Gastroesophageal sphincter (tissue), 4 donors: ENCODE results near the gene MRPL47. TPM values are rescaled to one million over a fixed set of nuclear protein-coding genes. Genes with fewer than 3 reads are reported as not detected.

ENCODE experiments used
- ATAC-seq: fragments of 150-250 bp; one replicate; pipeline ENCODE4 v1.9.1; 2016; ENCODE audit warnings: mild to moderate bottlenecking, moderate library complexity
- H3K27ac ChIP-seq, 4 donors: fragments of 200-600 bp; sonication (generic) in 3 of 4; 1 replicate in 3 of 4; 2 replicates in 1 of 4; pipeline ENCODE4 v1.5.1; 2016 to 2019
- H3K27me3 ChIP-seq: fragments of 200-600 bp; sonication (generic); one replicate; pipeline ENCODE4 v1.5.1; 2019
- H3K36me3 ChIP-seq, 2 donors: fragments of 200-600 bp; sonication (generic); one replicate each; pipeline ENCODE4 v1.5.1; 2019; ENCODE audit warnings: control low read depth in 1 of 2
- H3K4me1 ChIP-seq, 3 donors: fragments of 200-600 bp; sonication (generic); 1 replicate in 2 of 3; 2 replicates in 1 of 3; pipeline ENCODE4 v1.5.1; 2016 to 2019; ENCODE audit warnings: control low read depth in 2 of 3
- H3K4me3 ChIP-seq, 2 donors: fragments of 200-600 bp; sonication (generic); one replicate each; pipeline ENCODE4 v1.5.1; 2019; ENCODE audit warnings: mild to moderate bottlenecking in 1 of 2, moderate library complexity in 1 of 2
- H3K9me3 ChIP-seq, 3 donors: fragments of 200-600 bp; sonication (generic); one replicate each; pipeline ENCODE4 v1.5.1; 2017 to 2019; ENCODE audit warnings: control low read depth in 2 of 3
- CTCF ChIP-seq, 4 experiments: fragments of 200-600 bp in 2 of 4; fragments of 450-650 bp in 2 of 4; sonication (generic) in 1 of 4; IDR thresholded peaks; one replicate each; pipeline ENCODE4 v1.5.1; 2017 to 2019; ENCODE audit warnings: antibody characterized with exemption in 4 of 4, mild to moderate bottlenecking in 2 of 4, moderate library complexity in 2 of 4
- EP300 ChIP-seq: sonication (generic); formaldehyde crosslinking; IDR thresholded peaks from one replicate; pipeline ENCODE4 v1.6.1; 2017; ENCODE audit warnings: antibody characterized with exemption, mild to moderate bottlenecking
- POLR2A ChIP-seq, 2 donors: fragments of 450-650 bp; IDR thresholded peaks; one replicate each; pipeline ENCODE4 v1.6.1; 2017; ENCODE audit warnings: antibody characterized with exemption in 2 of 2, mild to moderate bottlenecking in 2 of 2, moderate library complexity in 1 of 2
- POLR2AphosphoS5 ChIP-seq: sonication (generic); formaldehyde crosslinking; IDR thresholded peaks from one replicate; pipeline ENCODE4 v1.6.1; 2017; ENCODE audit warnings: antibody characterized with exemption
- WGBS, 2 donors: methylation state at CpG; one replicate each; pipeline ENCODE4 v1.1.5; 2018; ENCODE audit warnings: low coverage in 1 of 2; 5-methylcytosine and 5-hydroxymethylcytosine counted together
- total RNA-seq, 4 donors: library from RNA; depleted of rRNA; stranded (reverse); fragments of >200 nt; gene quantifications; one replicate each; pipeline ENCODE4 v1.1.0, GENCODE V29; 2016

Gene MRPL47
- total RNA-seq, 4 donors from 2014 or later, result 20.1 to 32.3 (median 24.8) TPM

- Histone ChIP-seq H3K27me3 (no peaks in the 10 kb centered on the region), H3K4me3 (peak overlapping the region; percentile 48 to 96), H3K27ac (peak overlapping the region; percentile 22 to 93 (median 88)), H3K4me1 (peaks cover 0 to 25% (median 0%) of the 10 kb centered on the region in 3 donors), H3K36me3 (no peaks in the 10 kb centered on the region), H3K9me3 (no peaks in the 10 kb centered on the region)
- peak; percentile 50 for ATAC-seq
- 0% methylated on average over 1 to 3 of the region's 40 CpGs for WGBS, 2 donors
- TF ChIP-seq CTCF (IDR thresholded peaks at IDR 0.05) (peak; percentile 54 to 87 (median 64)), POLR2A (IDR thresholded peaks at IDR 0.05) (no peak), POLR2AphosphoS5 (no peak), EP300 (no peak)
Measured at GRCh38 chr3:179563271-179563783, 41.1 kb downstream of the MRPL47 start.

- TF ChIP-seq CTCF (IDR thresholded peaks at IDR 0.05) (no peak), POLR2A (IDR thresholded peaks at IDR 0.05) (peak; percentile 39 to 58), POLR2AphosphoS5 (peak; percentile 62)
- ATAC-seq, result peak; percentile 99
- Histone ChIP-seq H3K9me3 (no peaks in the 10 kb centered on the region), H3K36me3 (no peaks in the 10 kb centered on the region), H3K27ac (peak within 1 kb of the TSS; percentile 22 to 93 (median 88)), H3K4me1 (peaks cover 0 to 25% (median 0%) of the 10 kb centered on the region in 3 donors), H3K27me3 (no peaks in the 10 kb centered on the region), H3K4me3 (peak within 1 kb of the TSS; percentile 48 to 96)
- 0 to 2% methylated on average over 12 to 13 of the region's 55 CpGs for WGBS, 2 donors
Measured at GRCh38 chr3:179562591-179563270, 41.7 kb downstream of the MRPL47 start, which contains the start of gene ACTL6A. ACTL6A (plus strand) TSS chr3:179562926; CDS start chr3:179563093, 167 bp downstream.

- Histone ChIP-seq H3K27me3 (no peaks in the 10 kb centered on the region), H3K4me3 (no peak overlapping the region), H3K4me1 (peaks cover 0 to 25% (median 0%) of the 10 kb centered on the region in 3 donors), H3K9me3 (no peaks in the 10 kb centered on the region), H3K36me3 (no peaks in the 10 kb centered on the region), H3K27ac (no peak overlapping the region)
- WGBS, 2 donors, result 100% methylated on average over 1 of the region's 1 CpG; no CpG with 5 or more reads in 1 of the 2 donors
- TF ChIP-seq POLR2A (IDR thresholded peaks at IDR 0.05) (no peak), EP300 (no peak), POLR2AphosphoS5 (no peak), CTCF (IDR thresholded peaks at IDR 0.05) (no peak)
- no peak for ATAC-seq
Measured at GRCh38 chr3:179560791-179561190, 43.6 kb downstream of the MRPL47 start.

GRCh38 chr3:179558742-179559364 lies 45.6 kb downstream of the MRPL47 start:
- no peaks in the 10 kb centered on the region for H3K9me3 ChIP-seq
- H3K36me3 ChIP-seq, result no peaks in the 10 kb centered on the region
- H3K27ac ChIP-seq, result no peak overlapping the region
- TF ChIP-seq POLR2A (IDR thresholded peaks at IDR 0.05) (no peak), POLR2AphosphoS5 (no peak), EP300 (no peak), CTCF (IDR thresholded peaks at IDR 0.05) (peak; percentile 67 to 88 (median 84))
- peaks cover 0 to 14% (median 0%) of the 10 kb centered on the region in 3 donors for H3K4me1 ChIP-seq
- 0% methylated on average over 3 of the region's 3 CpGs for WGBS, 2 donors
- H3K4me3 ChIP-seq, result no peak overlapping the region
- H3K27me3 ChIP-seq, result no peaks in the 10 kb centered on the region
- ATAC-seq, result no peak
